Ishikawa (cell line): ENCODE data around the gene ZNF485.

ENCODE experiments used
- EP300 ChIP-seq: IDR thresholded peaks from 2 replicates; pipeline ENCODE4 v1.6.1; 2012; ENCODE audit warnings: borderline replicate concordance
- FOXM1 ChIP-seq: IDR thresholded peaks from 2 replicates; pipeline ENCODE4 v1.6.1; 2012; ENCODE audit warnings: low read depth, borderline replicate concordance
- MAX ChIP-seq: IDR thresholded peaks from 2 replicates; pipeline ENCODE4 v1.6.1; 2012
- REST ChIP-seq: IDR thresholded peaks from 2 replicates; pipeline ENCODE4 v1.6.1; 2012; ENCODE audit warnings: low read depth, mild to moderate bottlenecking

GRCh38 chr10:43644252-43644651 lies 38.0 kb downstream of the ZNF485 start:
- TF ChIP-seq EP300 = no peak
- no peak for TF ChIP-seq MAX
- no peak for TF ChIP-seq REST
- TF ChIP-seq FOXM1 = no peak
